ENCODE data around the gene OGDHL. TPM values are rescaled to one million over a fixed set of nuclear protein-coding genes. Genes with fewer than 3 reads are reported as not detected.
"Not testable (repeated sequence)": the region's sequence is repeated elsewhere in the genome, so short reads cannot be mapped to it uniquely, and the experiment has no call there.

OGDHL gene
- total RNA-seq, 2 donors from 2014 or later, result 3.4 to 4.2 TPM

DNA sequence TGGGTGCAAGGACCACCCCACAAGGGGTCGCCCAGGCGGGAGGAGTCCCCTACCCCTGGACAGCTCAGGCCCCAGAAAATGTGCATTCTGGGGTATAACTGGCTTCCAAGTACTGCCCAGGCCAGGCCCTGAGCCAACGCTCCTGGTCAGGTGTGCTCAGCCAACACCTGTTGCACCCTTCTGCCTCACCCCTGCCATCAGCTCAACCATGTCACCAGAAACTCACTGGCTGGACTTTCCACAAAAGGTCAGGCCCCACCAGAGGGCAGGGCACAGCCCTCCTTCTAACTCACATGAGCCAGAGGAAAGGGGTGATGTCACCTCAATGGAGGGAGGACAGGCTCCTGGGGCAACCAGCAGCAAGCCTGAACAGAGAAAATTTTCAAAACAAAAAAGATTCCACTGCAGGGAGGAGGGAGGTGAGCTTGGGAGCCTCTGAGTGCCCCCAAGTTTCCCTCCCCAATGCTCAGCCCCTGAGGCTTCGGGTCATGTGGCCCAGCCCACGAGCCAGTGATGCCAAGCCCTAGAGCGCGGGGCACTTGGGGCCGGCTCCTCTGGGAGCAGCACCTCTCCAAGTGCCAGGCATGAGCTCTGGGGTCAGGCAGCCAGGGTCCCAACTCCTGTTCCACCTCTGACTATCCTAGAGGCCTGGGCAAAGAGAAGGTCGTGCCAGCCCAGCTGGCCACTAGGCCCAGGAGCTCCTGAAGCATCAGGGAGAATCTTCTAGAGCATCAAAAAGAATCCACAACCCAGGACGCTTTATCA, 2.2 kb downstream of the OGDHL start:
- no peak for ATAC-seq
- intact Hi-C loops (cut with DNase I), result loop anchor here in 1 of 2 donors (10.0 kb wide), 1 partner anchor 155 kb away; no protein-coding TSS in a partner anchor
- DNase-seq, result no peak

DNA sequence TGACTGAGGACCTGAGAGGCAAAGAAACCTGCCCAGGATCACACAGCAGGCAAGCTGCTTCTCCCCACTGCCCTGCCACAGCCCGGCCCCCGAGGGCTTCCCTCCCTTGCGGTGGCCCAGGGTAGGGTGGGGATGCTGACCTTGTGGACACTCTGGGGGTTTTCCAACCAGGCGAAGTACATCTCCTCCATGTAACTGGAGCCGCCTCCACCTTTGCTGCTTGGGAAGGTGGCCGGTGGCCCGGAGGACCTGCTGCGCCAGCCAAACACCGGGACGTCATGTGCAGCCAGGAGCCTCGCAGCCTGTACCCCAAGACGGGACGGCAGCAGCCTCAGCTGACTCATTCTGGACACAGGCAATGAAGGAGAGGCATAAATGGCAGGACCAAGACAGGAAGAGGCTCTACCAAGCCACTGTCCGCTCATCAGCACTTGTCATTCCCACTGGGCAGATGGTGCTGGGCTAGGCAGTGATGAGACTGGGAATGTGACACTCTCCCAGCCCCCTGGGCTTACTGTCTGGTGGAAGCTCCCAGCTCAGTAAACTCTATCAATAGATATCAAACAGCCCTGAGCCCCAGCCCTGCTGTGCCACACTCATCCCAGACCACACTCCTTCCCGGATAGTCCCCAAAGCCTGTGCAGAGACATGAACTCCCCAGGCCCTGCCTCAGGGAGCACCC, 3.7 kb downstream of the OGDHL start:
- intact Hi-C loops (cut with DNase I), result no loop called here
- DNase-seq (no peak), ATAC-seq (no peak)

- no peak for DNase-seq
These were observed 5.5 kb downstream of the OGDHL start for GRCh38 chr10:49756641-49757040.

DNA sequence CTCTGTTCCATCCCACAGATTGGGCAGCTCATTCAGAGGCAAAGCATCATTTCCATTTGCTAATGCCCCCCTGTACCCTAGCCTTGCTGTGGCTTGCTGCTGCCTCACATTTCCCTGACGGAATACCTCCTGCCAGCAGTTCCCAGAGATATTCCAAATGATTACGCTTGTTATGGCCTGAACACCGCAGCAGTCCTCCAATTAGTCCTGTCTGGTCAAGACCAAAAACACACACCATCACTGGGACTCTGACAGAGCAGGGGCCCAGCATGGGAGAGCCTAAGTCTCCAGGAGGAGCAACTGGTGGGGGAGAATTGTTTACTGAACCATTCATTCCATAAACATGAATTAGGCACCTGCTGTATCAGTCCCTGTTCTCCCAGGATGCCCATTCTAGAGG, 6.1 kb downstream of the OGDHL start:
- DNase-seq (no peak), ATAC-seq (no peak)

More at GRCh38 chr10:49756641-49757040, 5.5 kb downstream of the OGDHL start:
- no peak for ATAC-seq
- intact Hi-C loops (cut with DNase I), result no loop called here

DNA sequence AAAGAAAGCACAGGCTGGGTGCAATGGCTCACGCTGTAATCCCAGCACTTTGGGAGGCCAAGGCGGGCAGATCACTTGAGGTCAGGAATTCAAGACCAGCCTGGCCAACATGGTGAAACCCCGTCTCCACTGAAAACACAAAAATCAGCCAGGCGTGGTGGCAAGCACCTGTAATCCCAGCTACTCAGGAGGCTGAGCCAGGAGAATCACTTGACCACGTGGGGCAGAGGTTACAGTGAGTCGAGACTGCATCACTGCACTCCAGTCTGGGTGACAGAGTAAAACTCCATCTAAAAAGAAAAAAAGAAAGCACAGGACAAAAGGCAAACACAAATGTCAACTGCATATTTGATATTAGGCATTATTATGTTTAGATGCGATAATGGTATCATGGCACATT, 7.2 kb downstream of the OGDHL start:
- ATAC-seq; DNase-seq; intact Hi-C loops (cut with DNase I): not testable (repeated sequence)

More for the DNA sequence above, 6.1 kb downstream of the OGDHL start:
- intact Hi-C loops (cut with DNase I), result no loop called here

- ATAC-seq (no peak), DNase-seq (no peak)
- intact Hi-C loops (cut with DNase I), result no loop called here
These were observed 9.5 kb downstream of the OGDHL start for GRCh38 chr10:49752584-49752983.

- ATAC-seq, result no peak
- DNase-seq, result no peak
- intact Hi-C loops (cut with DNase I), result no loop called here
These were observed 10.2 kb downstream of the OGDHL start for GRCh38 chr10:49751636-49752510.

GRCh38 chr10:49751216-49751615, 10.9 kb downstream of the OGDHL start:
- intact Hi-C loops (cut with DNase I), result no loop called here
- DNase-seq (no peak), ATAC-seq (no peak)

DNA sequence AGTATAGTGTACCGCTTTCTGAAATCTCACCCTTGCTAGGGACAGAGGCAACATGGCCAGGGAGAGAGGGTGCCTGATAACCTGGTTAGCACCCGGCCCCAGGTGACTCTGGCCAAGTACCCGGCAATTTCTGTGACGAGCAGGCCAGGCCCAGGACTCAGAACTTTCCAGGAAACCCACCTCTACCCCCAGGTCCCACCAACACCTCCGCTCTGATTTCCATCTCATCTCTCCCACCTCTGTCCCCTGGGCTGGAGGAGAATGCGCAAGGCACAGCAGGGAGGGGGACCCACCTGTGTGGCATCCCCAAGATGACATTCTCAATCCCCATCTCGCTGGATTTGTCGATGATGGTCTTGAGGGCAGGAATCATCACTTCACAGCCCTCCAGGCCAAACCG, 11.6 kb downstream of the OGDHL start:
- DNase-seq (no peak), ATAC-seq (no peak)
- intact Hi-C loops (cut with DNase I), result no loop called here

- no peak for DNase-seq
- intact Hi-C loops (cut with DNase I), result no loop called here
- ATAC-seq, result no peak
These were observed 12.3 kb downstream of the OGDHL start for GRCh38 chr10:49749556-49750491.

GRCh38 chr10:49749144-49749543, 13.0 kb downstream of the OGDHL start:
- intact Hi-C loops (cut with DNase I), result no loop called here
- no peak for ATAC-seq
- DNase-seq, result no peak

- no peak for DNase-seq
- no peak for ATAC-seq
- intact Hi-C loops (cut with DNase I), result no loop called here
These were observed 14.1 kb downstream of the OGDHL start for GRCh38 chr10:49748006-49748405.

- intact Hi-C loops (cut with DNase I), result no loop called here
- ATAC-seq, result no peak
These were observed 14.8 kb downstream of the OGDHL start for GRCh38 chr10:49747303-49747646.

DNA sequence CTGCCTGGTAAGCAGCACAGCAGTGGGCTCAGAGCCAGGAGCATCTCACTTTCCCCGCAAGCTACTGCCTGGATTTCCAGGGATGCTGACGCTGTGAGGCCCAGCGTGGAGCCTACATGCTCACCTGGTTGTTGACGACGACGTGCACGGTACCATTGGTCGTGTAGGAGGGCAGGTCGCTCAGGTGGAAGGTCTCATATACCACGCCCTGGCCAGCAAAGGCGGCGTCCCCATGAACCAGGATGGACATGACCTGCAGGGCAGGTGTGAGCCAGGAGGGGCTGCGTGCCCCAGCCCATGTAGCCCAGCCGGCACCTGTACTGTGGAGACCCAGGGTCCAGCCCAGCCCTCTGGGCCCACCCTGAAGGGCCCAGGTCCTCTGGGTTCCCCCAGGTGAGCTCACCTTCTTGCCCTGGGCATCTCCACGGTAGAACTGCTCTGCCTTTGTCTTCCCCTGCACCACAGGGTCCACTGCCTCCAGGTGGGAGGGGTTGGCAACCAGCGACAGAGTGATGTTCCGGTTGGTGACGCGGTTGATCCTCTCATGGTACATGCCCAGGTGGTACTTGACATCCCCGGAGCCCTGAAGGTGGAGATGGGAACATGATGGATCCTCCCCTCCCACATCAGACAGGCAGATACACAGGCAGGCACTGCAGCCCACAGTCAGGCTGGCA, 15.4 kb downstream of the OGDHL start:
- ATAC-seq (no peak), DNase-seq (no peak)
- intact Hi-C loops (cut with DNase I), result no loop called here

More at GRCh38 chr10:49747303-49747646, 14.8 kb downstream of the OGDHL start:
- DNase-seq, result no peak

GRCh38 chr10:49745756-49746155, 16.4 kb downstream of the OGDHL start:
- DNase-seq, result no peak
- ATAC-seq, result no peak
- intact Hi-C loops (cut with DNase I), result no loop called here

DNA sequence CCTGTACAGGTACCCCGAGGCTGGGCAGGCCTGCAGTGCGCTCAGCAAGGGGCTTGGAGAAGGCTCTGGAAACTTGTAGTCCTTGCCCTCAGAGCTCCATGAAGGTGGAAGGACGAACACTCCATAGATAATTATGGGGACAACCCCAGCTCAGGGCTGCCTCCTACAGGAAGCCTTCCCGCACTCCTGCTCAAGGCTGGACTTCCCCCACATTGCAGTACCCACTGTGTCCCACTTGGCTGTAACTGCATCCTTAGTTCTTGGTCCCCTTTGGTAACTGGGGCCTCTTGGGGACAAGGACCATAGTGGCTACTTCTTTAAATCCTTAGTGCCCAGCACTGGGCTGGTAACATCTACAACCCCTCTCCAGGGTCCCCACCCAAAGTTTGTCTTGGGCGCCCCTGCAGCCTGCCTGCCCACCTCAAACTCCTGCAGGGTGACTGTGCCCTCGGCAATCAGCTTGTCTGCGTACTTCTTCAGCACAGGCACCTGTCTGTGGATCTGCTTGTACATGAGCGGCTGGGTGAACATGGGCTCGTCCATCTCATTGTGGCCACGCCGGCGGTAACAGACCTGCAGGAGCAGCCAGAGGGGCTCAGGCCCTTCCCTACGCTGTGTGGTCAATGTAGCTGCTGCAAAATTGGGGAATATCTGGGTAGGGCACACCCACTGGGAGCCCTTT, 17.1 kb downstream of the OGDHL start:
- ATAC-seq (no peak), DNase-seq (no peak)
- intact Hi-C loops (cut with DNase I), result no loop called here

- DNase-seq, result no peak
- ATAC-seq, result no peak
- intact Hi-C loops (cut with DNase I), result no loop called here
These were observed 17.9 kb downstream of the OGDHL start for GRCh38 chr10:49744091-49744685.

All from left cardiac atrium (tissue), 4 donors.